GM18861 (cell line): ENCODE measurements around the gene SLAMF8.

Experiments
- ATAC-seq: cut with Tn5 transposase; IDR thresholded peaks from one replicate; pipeline ENCODE4 v1.9.1; 2021; ENCODE audit not compliant: unreplicated experiment

The SLAMF8 gene

DNA sequence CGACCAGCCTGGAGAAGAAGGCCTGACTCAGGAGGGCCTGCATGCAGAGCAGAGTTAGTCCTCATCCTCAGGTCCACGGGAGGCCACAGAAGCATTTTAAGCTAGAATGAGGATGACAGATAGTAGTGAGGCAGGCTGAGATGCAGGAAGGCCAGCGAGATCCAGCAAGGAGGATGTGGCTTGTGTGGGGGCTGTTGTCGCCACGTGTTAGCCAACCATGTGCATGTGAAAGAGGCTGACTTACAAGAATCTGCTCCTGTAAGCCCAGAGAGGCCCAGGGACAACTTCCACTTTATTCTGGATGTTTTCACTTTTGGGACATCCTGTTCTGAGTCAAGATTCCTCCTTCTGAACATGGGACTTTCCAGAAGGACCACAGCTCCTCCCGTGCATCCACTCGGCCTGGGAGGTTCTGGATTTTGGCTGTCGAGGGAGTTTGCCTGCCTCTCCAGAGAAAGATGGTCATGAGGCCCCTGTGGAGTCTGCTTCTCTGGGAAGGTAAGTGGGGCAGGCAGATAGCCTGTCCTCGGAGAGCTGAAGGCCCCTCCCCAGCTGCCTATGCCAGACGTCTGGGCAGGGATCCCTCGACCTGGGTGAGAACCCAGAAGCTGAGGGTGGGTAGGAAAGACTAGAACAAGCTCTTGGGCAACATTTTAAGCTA is at the start of gene SLAMF8:
Gene SLAMF8 (plus strand): TSS at position 433 of the 661 bp plus-strand sequence. CDS start 26 bp downstream, at position 459.
- no peak for ATAC-seq

DNA sequence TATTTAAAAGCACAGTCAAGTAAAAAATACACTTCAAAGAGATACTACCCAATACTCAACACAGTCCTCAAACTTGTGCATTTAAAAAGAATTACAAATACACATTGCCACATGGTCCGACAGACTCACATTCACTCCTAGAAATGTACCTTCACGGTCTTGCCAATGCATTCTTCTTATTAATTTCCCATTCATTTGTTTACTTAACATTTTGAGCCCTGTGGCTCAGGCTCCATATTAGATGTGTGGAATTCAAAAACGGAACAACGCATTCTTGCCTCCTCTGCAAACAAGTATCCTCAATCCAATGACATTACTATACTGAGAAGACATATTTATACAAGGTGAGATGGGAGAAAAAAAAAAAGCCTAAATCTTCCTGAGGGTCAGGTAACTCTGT is 48.4 kb upstream of the SLAMF8 start:
- ATAC-seq: no peak

DNA sequence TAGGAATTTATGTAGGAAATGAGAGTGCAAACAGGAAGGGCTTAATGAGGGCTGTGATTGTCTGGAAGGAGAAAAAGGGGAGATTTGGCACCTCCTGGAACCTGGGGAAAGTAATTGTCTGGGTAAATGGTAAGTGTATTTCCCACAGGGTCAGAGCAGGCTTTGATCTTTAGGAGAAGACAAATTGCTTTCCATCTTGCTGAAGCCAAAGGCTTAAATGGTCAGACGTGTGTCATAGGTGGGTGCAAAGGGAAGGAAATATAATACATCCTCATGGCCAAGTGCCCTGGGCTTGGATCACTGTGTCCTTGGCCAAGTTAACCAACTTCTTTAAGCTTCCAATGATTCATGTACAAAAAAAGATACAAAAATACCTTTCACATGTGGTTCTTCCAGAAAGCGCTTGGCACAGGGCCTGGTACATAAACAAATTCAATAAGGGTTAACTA is 47.2 kb upstream of the SLAMF8 start:
- no peak for ATAC-seq

DNA sequence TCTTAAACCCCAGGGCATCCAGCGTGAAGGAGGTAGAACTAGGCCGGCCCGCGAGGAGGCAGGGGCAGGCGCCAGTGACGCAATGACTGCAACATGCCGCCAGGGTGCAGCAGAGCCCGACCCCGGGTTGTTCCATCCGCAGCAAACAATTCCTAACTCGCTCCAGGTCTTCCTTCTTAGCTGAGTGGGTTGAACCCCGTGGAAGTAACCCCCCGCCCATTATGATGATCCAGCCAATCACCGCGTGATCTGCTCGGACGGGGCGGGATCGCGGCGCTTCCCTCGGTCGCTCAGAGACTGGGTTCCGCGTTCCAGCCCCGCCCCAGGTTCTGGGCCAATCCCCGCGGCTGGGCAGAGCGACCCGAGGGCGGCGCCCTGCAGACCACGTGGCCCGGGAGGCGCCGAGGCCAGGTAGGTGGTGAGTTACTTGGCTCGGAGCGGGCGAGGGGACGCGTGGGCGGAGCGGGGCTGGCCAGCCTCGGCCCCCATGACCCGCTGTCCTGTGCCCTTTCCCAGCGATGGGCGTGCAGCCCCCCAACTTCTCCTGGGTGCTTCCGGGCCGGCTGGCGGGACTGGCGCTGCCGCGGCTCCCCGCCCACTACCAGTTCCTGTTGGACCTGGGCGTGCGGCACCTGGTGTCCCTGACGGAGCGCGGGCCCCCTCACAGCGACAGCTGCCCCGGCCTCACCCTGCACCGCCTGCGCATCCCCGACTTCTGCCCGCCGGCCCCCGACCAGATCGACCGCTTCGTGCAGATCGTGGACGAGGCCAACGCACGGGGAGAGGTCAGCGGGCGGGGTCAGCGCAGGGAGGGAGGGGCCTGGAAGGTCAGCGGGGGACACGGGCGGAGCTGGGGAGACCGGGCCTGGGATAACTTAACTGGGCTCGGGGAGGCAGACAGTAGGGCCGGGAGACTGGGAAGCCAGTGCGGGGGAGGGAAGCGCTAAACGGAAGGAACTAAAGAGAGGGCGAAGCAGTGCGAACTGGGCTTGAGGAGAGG is 45.8 kb upstream of the SLAMF8 start, which contains the start of gene DUSP23:
Gene DUSP23 (plus strand): TSS at position 380 of the 1,000 bp plus-strand sequence. CDS start 139 bp downstream, at position 519.
- peak; percentile 95 for ATAC-seq

DNA sequence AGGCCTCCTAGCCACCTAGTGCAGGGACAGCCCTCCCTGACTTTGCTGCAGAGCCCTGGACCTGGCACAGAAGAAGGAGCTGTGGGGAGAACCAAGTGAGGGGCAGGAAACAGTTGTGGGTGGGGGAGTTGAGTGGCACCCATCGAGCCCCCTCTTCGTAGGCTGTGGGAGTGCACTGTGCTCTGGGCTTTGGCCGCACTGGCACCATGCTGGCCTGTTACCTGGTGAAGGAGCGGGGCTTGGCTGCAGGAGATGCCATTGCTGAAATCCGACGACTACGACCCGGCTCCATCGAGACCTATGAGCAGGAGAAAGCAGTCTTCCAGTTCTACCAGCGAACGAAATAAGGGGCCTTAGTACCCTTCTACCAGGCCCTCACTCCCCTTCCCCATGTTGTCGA is 44.7 kb upstream of the SLAMF8 start:
- no peak for ATAC-seq

DNA sequence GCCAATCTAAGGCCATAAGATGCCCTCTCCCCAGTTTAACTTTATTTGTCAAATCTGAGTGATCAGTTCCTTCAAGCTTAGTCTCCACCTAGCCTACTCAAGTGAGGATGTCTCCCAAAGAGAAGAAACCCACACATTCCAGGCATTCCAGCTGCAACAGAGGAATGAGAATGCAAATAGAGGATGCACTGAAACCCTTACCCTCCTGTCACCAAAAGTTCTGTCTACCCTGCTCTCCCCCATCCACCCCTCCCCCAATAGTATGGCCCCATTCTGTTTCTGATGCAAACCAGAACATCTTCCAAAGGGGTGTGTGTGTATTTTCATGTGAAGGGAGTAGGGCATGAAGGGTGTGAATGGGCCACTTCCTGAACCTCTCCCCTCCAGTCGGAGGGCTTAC is 42.9 kb upstream of the SLAMF8 start:
- no peak for ATAC-seq

DNA sequence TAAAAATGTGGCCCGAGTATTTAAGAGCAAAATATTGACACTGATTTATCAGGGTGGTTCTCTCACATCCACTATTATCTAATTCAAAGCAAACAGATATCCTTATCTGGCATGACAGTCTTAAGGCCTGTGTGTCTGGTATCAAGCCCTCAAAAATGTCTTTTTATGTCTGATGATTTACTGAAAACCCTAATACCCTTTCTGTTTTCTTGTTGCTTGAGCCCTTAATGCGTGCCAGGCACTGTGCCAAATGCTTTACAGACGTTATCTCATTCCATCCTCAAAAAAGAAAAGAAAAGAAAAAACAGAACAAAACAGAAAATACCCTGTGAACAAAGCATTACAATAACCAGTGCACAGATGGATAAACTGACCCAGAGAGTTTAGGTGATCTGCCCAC is 40.2 kb upstream of the SLAMF8 start:
- no peak for ATAC-seq

DNA sequence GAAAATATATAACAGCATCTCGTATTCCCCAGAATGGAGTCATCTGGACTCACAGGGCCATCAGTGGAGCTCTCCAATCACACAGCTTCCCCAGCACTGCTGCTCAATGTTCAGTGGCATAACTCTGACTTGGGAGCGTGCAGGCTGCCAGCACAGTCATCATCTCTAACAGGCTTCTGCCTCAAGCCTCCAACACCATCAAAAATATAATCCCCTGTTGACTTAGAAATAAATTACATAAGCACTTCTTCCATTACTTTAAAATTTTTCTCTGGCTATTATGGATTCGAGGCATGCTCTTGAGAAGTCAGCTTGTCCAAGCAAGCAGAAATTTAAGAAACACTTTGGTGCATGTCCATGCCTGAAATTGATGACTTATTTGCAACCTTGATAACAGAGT is 39.7 kb upstream of the SLAMF8 start:
- no peak for ATAC-seq

DNA sequence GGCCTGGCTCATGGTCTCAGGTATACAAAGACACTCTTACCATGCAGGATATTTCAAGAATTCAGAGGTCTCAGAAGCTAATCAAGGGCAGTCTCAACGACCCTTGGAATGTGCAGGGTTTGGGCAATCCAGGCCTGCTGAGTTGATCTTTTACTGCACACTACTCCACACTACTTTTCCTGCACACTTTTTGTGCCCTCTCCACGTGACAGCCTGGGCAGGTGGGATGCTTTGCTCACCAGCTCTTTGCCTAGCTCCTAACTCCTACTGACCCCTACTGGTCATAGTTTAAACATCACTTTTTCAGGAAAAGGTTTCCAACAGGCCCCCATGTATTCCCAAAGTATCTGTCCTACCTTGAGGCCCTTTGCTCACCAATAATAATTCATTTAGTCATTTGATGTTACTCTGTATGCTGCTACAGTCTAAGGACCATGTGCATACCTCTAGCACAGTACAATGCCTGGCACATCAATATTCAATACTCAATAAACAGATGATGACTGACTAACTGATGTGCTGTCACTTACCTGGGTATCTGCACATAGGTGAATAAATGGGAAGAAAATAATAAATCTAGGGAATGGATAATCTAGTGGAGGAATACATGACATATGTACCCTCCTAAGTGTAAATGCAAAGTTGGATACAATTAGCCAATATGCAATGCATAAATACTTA is 36.3 kb upstream of the SLAMF8 start:
- ATAC-seq: no peak

DNA sequence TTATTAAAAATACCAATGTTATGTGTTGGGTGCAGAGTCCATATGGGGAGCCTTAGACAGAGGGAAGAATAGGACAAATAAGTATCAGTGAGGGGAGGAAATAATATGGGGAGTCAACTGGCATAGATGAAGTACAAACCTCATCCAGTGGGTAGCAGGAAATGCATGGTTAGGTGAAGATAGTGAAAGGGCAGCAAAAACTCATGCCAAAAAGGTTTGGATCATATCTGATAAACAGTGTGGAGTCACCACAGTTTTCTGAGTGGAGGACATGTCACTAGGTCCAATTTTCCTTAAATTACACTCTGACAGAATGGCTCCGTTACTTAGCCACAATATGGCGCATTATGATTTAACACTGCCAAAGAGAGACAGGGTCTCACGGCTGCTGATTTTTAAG is 35.6 kb upstream of the SLAMF8 start:
- no peak for ATAC-seq

DNA sequence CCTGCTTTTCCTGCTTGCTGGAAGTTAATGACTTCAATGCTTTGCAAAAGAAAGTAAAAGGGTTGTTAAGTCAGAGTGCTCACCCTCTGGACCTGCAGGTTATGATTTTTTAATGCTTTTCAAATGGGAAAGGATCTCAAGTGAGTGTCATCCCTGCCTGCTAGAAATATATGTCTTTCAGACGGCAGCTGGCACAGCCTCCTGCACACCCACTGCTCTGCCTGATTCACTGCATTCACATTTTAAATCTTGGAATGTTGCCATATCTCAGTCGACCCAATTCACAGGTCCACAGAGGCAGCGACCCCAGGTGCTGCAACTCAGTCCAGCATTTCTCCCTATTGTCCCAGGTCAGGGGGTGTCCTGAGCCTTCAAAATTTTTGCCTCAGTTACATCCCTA is 35.2 kb upstream of the SLAMF8 start:
- ATAC-seq: no peak

DNA sequence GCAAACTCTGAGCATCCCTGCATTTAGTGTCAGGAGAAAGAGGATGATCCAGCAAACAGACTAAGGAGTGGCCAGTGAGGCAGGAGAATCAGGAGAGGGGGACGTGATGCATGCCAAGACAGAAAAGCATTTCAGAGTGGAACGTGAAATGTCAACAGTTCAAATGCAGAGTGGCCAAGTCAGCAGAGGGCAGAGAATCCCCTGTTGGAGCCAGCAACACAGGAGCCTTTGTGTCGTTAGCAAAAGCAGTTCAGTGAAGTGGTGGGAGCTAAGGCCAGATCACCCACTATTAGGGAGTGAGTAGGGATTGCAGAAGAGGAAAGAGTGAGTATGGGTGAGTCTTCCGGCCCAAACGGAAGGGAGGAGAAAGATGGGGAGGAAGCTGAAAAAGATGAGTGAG is 31.1 kb upstream of the SLAMF8 start:
- ATAC-seq: no peak

DNA sequence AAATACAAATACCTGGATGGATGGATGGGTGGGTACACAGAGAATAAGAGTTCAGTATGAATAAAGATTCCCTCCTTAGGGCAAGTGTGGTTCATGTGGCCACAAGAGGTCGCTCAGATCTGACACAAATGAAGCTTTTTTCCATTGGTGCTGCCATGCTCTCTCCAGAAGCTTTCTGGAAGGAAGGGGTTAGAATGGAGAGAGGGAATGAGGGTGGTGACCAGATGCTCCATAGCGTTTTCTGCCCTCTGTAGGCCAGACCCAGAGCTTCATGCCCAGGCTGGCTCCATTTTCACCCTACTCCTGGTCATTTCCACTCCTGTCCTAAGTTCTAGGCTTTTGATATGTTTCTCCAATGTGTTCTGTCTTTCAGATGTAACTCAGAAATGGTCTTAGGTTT is 27.8 kb upstream of the SLAMF8 start:
- ATAC-seq: no peak

DNA sequence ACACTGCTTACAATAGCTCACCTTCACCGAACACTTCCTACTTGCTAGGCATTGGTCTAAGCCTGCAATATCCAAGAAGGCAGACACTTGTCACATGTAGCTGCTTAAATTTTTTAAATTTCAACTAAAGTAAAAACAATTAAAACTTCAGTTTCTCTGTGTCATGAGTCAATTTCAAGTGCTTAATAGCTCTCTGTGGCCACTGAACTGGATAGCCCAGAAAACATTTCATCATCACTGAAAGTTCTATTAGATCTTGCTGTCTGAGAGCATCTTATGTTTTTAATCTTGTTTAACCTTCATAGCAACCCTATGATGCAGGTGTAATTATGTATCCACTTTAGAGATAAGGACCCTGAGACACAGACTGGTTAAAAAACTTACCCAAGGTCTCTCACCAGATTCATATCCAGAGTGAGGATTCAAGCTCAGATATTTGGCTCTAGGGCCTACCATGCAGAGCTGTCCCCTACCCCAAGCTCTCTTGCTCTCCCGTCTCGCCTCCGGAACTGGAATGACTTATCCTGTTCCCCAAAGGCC is 27.2 kb upstream of the SLAMF8 start:
- ATAC-seq: no peak

DNA sequence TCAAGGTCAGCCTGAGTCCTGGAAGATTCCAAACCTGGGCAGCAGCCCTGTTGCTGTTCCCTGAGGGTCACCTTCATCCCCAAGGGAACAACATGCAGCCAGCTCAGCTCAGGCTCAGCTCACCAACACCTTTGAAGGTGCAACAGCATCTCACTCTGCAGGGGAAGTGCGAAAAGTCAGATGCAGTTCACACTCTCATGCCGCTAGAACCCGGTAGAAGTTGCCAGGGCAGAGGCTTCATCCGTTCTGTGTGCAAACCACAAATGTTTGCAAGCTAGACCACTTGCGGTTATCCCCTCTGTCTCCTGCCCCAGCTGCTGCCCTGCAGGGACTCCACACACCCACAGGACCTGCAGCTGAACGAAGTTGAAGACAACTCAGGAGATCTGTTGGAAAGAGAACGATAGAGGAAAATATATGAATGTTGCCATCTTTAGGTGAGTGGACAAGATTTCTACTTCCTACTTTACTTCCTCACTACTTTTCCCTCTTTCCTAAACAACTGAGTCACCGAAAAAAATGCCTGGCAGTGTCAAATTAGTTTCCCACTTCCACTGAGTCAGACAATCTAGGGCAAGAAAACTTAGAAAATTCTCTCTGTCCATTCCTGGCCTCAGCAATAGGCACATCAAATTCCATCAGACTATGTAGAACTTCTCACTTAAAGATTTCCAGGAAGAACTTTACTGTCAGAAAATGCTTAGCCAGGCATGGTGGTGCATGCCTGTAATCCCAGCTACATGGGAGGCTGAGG is 26.3 kb upstream of the SLAMF8 start:
- ATAC-seq: no peak

DNA sequence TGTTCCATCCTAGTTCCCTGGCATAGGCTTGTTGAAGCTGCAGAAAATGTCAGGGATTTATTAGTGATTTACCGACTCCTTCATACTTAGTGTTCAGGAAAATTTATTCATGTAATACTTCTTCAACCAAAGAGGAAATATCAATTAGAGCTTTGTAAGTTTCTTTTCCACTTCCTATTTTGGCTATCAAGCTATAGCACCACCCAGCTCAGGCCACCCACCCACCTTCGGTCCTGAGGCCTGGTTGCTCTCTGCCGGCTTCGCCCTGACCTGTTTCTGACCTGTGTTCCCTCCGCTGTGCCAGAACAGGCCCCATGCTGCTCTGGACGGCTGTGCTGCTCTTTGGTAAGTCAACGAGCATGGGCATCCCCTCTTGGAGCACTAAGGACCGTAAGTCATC is 24.6 kb upstream of the SLAMF8 start, which contains the start of gene FCRL6:
Gene FCRL6 (plus strand): TSS at position 250 of the 400 bp plus-strand sequence. CDS start 65 bp downstream, at position 315.
- no peak for ATAC-seq

DNA sequence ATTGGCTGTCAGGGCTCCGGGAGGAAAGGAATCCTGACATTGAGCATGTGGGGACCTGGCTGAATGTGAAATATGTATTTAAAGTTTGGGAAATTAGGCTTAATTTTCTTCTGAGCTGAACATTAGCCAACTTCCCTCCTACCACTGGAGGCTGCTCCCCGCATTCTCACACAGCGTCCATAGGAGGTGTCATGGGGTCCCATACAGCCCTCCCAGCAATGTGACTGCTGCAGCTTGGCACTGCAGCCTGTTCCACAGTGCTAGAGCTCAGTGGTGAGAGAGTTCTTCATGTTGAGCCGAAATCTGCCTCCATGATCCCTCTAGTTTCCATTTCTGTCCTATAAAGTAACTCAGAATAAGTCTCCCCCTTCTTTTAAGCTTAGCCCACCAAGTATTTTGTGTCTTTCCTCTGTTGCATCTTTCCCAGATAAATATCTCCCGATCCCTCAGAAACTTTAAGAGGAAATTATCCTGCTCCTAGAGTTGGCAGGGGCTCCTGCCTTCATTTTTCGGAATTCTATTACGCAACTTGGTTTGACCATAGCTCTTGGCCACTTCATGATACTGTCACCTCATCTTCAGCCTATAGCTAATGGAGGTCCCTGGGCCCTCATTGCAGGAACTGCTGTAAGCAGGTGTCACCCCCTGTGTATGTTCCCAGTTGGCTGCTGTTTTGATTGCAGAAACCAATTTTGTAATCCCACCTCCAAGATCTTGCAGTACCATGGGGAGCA is 22.6 kb upstream of the SLAMF8 start:
- no peak for ATAC-seq

DNA sequence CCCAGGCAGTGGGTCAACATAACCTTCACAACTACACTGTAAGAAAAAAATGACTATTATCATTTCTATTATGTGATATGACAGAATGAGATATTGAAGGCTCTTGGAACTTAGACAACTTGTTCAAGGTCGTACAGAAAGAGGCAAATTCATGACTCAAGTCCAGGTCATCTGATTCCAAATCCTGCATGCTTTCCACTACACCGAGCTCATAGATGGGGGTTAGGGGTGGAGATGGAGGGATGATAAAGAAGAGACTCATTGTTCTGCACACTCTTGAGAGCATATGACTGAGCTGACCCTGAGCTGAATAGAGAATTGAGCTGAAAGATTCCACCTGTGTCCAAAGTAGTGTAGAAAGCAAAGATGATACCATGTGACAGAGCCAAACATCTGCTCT is 21.7 kb upstream of the SLAMF8 start:
- no peak for ATAC-seq

DNA sequence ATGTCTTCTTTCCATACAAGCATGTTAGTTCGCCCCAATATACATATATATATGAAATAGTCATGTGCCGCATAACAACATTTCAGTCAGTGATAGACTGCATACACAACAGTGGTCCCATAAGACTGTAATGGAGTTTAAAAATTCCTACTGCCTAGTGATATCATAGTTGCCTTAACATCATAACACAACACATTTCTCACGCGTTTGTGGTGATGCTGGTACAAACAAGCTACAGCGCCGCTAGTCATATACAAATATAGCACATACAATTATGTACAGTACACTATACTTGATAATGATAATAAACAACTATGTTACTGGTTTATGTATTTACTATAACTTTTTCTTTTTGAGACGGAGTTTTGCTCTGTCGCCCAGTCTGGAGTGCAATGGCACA is 10.7 kb upstream of the SLAMF8 start:
- no peak for ATAC-seq
